GM12891 (cell line): ENCODE results near the gene SSU72.
"Not testable (repeated sequence)": the region's sequence is repeated elsewhere in the genome, so short reads cannot be mapped to it uniquely, and the experiment has no call there.

ENCODE experiments used
- DNase-seq: peaks from one replicate; pipeline ENCODE4 v3.0.0; 2011; ENCODE audit warnings: low spot score; ENCODE audit not compliant: insufficient read length
- FAIRE-seq: peaks from 2 replicates; lab custom pipeline; 2011; peaks lifted over from hg19 to GRCh38; lab: Jason Lieb, UNC
- PAX5 ChIP-seq: IDR thresholded peaks from 2 replicates; pipeline ENCODE4 v1.6.1; 2011; ENCODE audit warnings: low read length, moderate library complexity, mild to moderate bottlenecking; ENCODE audit not compliant: insufficient read depth, severe bottlenecking
- POLR2A ChIP-seq: IDR thresholded peaks from 2 replicates; pipeline ENCODE4 v1.6.1; 2011; ENCODE audit warnings: low read depth, low read length, control low read depth
- POLR2AphosphoS5 ChIP-seq: IDR thresholded peaks from 2 replicates; pipeline ENCODE4 v1.6.1; 2011; ENCODE audit warnings: low read depth, low read length, control low read depth
- POU2F2 ChIP-seq: IDR thresholded peaks from 2 replicates; pipeline ENCODE4 v1.6.1; 2011; ENCODE audit warnings: low read depth, mild to moderate bottlenecking, control low read depth, low read length, moderate library complexity
- SPI1 ChIP-seq: IDR thresholded peaks from 2 replicates; pipeline ENCODE4 v1.6.1; 2011; ENCODE audit warnings: low read depth, low read length, control low read depth
- TAF1 ChIP-seq: IDR thresholded peaks from 2 replicates; pipeline ENCODE4 v1.6.1; 2011; ENCODE audit warnings: low read depth, low read length, control low read depth

SSU72 gene

GRCh38 chr1:1562556-1563195, 12.0 kb downstream of the SSU72 start:
- DNase-seq, result no peak
- peak; percentile 57; the same call in 1 of the 2 replicates for TF ChIP-seq POLR2AphosphoS5
- no peak for TF ChIP-seq TAF1
- no peak; the same call in 1 of the 2 replicates for TF ChIP-seq POLR2A
- no peak for TF ChIP-seq PAX5
- no peak for FAIRE-seq

- DNase-seq (no peak), FAIRE-seq (no peak)
- 0 out of 2 replicates have a peak, but pooled peaks have one; percentile 13 for TF ChIP-seq TAF1
- TF ChIP-seq POLR2A, result peak; percentile 49; the same call in 1 of the 2 replicates
- no peak for TF ChIP-seq POU2F2
Observed at GRCh38 chr1:1561801-1562470, 12.7 kb downstream of the SSU72 start.

- DNase-seq (no peak), FAIRE-seq (no peak)
- TF ChIP-seq POLR2A (no peak; the same call in 1 of the 2 replicates), PAX5 (no peak), POU2F2 (no peak), POLR2AphosphoS5 (no peak; the same call in 1 of the 2 replicates), TAF1 (no peak), SPI1 (no peak)
Observed at GRCh38 chr1:1560178-1560577, 14.5 kb downstream of the SSU72 start.

GRCh38 chr1:1559066-1559465, 15.6 kb downstream of the SSU72 start:
- TF ChIP-seq POLR2AphosphoS5, result no peak
- no peak for TF ChIP-seq TAF1
- TF ChIP-seq PAX5, result no peak
- TF ChIP-seq POLR2A, result no peak
- no peak for TF ChIP-seq POU2F2
- no peak for TF ChIP-seq SPI1
- FAIRE-seq (no peak), DNase-seq (no peak)

GRCh38 chr1:1558591-1558990, 16.1 kb downstream of the SSU72 start:
- no peak for TF ChIP-seq SPI1
- no peak for TF ChIP-seq POU2F2
- TF ChIP-seq TAF1, result no peak
- TF ChIP-seq POLR2A, result peak; percentile 15; the same call in 1 of the 2 replicates
- TF ChIP-seq PAX5, result no peak
- FAIRE-seq, result no peak
- DNase-seq, result no peak

- not testable (repeated sequence) for FAIRE-seq, DNase-seq
Observed at GRCh38 chr1:1557688-1558087, 17.0 kb downstream of the SSU72 start.

GRCh38 chr1:1556961-1557360, 17.7 kb downstream of the SSU72 start:
- not testable (repeated sequence) for FAIRE-seq

GRCh38 chr1:1556505-1556904, 18.2 kb downstream of the SSU72 start:
- DNase-seq (no peak), FAIRE-seq (no peak)
- TF ChIP-seq SPI1 (no peak), POU2F2 (no peak), POLR2A (no peak), TAF1 (no peak), PAX5 (no peak), POLR2AphosphoS5 (no peak)

More at GRCh38 chr1:1556961-1557360, 17.7 kb downstream of the SSU72 start:
- not testable (repeated sequence) for DNase-seq

GRCh38 chr1:1554926-1555915, 19.4 kb downstream of the SSU72 start:
- FAIRE-seq (no peak), DNase-seq (no peak)
- TF ChIP-seq POU2F2 (no peak), POLR2A (no peak), POLR2AphosphoS5 (no peak), PAX5 (no peak), SPI1 (no peak), TAF1 (no peak)

GRCh38 chr1:1554550-1554925, 20.1 kb downstream of the SSU72 start:
- no peak for TF ChIP-seq POU2F2
- no peak for TF ChIP-seq TAF1
- no peak; the same call in 1 of the 2 replicates for TF ChIP-seq POLR2AphosphoS5
- no peak for TF ChIP-seq POLR2A
- no peak for TF ChIP-seq PAX5
- TF ChIP-seq SPI1, result no peak
- DNase-seq (no peak), FAIRE-seq (no peak)
